ENCODE results near the gene LZTS3.
"Not testable (repeated sequence)": the region's sequence is repeated elsewhere in the genome, so short reads cannot be mapped to it uniquely, and the experiment has no call there.

The LZTS3 gene

DNA sequence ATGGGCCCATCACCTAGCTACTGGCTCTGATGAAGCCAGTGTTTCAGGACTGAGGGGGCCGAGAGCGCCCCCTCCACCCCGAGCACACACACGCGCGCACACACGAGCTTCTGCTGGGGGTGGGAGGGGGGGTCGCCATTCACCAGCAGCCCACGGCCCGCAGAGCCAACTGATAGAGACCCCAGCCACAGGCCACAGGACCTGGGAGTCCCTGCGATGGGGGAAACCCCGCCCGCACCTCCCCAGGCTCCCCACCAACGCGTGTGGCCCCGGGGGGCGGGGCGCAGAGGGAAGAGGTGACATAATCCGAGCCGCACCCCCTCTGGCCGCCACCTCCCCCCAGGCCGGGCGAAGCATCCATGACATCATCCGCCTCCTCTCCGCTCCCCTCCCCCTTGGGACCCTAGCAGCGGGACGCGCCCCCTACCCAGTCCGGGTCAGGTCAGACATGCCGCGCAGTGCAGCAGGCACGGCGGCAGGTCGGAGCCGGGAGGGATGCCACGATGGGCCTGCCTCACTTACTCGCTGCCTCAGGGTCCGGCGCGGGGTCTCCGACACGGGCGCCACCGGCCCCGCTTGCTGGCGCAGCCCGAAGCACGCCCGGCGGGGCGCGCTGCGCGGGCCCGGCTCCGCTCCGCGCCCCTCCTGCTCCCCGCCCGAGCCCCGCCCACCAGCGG, at the start of gene LZTS3:
Gene LZTS3, minus strand, starts transcription at position 617 of the 677 bp plus-strand sequence. CDS start 6,386 bp downstream, outside the sequence.
- DNase-seq (ENCODE audit: low read depth in 3 of 3), result peak; percentile 48 to 74 (median 50)

DNA sequence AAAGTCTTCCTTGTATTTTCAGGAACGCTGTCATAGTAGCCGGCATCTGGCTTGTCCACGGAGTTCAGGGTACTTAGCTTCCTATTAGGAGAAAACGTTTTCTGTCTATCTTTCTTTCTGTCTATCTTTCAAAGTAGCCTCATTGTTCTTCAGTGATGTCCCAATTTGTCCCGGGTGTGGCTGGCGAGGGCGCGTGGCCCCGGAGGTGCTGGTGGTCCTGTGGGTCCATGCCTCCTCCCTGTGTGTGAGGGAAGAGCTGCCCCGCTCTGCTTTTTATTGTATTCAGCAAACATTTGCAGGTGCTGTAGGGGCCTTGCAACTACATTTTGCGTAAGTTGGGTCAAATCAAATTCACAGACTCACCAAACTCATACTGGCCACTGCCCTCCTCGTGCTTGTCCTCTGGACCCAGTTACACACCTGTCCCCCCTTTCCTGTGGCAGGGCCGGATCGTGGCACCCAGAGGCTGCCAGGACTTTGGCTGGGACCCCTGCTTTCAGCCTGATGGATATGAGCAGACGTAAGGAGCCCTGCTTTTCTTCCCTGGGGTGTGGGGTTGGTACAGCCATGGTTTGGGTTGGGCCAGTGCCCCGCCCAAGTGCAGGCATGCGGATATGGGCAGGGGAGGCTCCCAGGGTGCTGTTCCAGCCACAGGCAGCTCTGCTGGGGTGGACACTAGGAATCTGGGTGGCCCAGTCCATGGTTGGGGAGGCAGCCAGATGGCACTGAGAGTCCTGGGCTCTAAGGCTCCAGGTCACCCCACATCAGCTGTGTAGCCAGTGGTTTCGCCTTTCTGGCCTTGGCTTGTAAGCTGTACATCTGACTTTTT, 48.3 kb upstream of the LZTS3 start:
- no peak for DNase-seq (ENCODE audit: low read depth in 3 of 3)

DNA sequence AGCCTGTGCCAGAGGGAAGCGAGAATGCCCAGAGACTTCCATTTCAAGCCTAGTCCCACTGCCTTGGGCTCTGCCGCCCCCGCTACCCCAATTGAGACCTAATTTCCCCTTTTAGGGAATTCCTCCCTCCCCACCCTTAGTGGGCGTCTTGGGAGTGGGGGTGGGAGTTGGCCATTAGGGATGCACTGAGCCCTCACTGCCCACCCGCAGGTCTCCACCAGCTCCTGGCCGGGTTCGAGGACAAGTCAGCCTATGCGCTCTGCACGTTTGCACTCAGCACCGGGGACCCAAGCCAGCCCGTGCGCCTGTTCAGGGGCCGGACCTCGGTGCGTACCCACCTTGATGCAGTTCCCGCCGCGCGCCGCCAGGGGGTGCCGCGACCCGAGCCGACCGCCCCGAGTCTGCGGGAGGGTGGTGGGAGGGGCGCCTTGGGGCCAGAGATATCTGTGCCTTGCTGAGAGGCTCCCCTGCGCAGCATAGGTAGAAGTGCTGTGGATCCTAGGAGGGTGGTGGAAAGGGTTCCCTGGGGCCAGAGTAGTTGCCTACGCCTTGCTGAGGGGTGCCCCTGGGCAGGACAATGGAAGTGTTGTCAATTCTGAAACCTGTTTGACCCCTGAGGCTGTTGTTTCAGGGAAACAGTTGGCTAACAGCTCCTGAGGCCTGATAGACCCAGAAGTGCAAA, 45.1 kb upstream of the LZTS3 start:
- DNase-seq (ENCODE audit: low read depth in 3 of 3), result peak; percentile 55 to 75 (median 60)

DNA sequence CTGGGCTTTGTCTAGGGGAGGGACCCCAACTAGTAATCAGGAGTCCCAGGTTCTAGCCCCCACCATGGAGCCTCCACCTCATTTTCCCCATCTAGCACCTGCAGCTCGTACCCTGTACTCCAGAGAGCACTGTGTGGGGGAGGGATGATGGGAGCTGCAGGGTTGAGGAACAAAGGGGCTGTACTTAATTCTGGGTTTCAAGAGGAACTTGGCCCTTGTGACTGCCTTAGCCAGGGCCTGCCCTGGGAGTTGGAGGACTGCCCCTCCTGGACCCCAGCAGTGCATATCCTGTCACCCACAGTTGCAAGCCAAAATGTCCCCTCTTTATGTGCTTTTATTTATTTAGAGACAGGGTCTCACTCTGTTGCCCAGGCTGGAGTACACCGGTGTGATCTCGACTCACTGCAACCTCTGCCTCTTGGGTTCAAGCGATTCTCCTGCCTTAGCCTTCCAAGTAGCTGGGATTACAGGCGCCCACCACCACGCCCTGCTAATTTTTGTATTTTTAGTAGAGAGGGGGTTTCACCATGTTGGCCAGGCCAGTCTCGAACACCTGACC, 42.1 kb upstream of the LZTS3 start:
- not testable (repeated sequence) for DNase-seq (ENCODE audit: low read depth in 3 of 3)

DNA sequence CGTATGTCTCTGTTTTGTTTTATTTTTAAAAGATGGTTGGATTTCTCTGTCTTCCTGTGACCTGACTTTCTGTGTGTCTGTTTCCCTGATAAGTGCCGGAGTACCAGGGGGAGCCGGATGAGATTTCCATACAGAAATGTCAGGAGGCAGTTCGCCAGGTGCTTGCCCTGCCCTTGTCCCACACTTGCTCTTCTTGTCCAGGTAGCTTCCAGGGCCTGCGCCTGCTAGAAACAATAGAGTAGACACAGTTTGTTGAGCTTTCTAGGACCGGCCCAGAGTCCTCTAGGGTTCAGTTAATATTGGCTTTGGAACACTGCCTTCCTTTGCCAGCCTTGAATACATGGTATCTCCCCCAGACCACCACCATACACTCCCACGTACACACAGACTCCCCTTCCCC, 39.9 kb upstream of the LZTS3 start:
- DNase-seq (ENCODE audit: low read depth in 3 of 3), result no peak

DNA sequence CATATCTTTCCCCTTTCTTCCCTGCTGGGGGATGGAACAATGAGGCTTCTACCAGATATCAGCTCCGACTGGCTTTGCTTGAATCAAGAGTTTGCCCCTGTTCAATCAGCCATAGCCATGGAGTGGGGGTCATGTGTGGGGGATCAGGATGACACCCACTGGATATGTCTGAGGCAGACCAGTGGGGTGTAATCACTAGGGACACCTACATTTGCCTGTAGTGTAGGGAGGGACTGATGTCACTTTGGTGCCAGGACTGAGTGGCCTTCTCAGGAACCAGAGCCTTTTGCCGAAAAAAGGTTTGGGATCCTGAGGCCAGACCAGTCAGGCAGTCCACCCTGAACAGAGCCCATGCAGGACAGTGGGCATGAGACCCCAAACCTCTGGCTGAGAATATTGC, 37.0 kb upstream of the LZTS3 start:
- no peak for DNase-seq (ENCODE audit: low read depth in 3 of 3)

DNA sequence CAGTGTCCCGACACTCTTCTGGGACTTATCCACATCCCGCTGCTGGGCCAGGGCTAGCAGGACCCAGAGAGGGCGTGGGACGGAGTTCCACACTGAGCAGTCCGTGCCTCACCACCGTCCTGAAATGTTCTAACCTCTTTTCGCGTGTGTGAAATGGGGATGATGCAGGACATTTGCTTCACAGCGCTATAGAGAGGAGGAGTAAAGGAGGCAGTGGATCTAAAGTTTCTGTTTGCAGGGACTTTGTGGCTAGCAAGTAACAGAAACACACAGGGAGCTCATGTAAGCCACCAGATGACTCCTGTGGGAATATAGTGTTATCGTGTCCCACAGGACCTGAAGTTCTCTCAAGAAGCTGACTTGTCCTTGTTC, 36.6 kb upstream of the LZTS3 start:
- no peak for DNase-seq (ENCODE audit: low read depth in 3 of 3)

DNA sequence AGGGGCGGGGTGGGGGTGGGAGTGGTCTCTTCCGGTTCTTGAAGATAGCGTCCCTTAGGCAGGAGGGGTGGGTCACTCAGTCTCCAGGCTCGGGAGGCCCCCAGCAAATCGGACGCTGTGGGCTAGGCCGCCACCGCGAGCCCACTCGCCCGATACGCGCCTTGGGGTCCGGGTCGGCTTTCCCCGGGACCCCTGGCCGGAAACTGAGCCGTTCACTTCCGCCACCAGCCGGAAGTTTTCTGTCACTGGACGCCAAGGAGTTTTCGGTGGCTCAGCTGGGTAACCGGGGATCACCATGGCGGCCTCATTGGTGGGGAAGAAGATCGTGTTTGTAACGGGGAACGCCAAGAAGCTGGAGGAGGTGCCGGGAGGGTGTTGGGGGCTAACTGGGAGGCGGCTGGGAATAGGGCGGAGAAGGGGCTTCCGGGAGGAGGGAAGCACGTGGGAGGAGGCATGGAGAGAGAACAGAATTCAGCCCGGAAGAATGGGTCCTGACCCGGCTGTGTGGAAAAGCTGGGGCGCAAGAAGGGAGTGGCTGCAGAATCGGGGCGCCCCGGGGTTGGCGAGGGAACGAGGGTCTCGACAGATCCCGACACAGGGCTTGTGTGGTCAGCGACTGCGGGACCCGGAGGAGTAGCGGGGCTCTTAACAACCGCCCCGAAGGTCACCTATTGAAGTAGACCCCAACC, 36.1 kb upstream of the LZTS3 start, which contains the start of gene ITPA:
Gene ITPA, plus strand, starts transcription at position 242 of the 689 bp plus-strand sequence. Its CDS starts 54 bp downstream, at position 296.
- peak; percentile 39 to 63 (median 46) for DNase-seq (ENCODE audit: low read depth in 3 of 3)

DNA sequence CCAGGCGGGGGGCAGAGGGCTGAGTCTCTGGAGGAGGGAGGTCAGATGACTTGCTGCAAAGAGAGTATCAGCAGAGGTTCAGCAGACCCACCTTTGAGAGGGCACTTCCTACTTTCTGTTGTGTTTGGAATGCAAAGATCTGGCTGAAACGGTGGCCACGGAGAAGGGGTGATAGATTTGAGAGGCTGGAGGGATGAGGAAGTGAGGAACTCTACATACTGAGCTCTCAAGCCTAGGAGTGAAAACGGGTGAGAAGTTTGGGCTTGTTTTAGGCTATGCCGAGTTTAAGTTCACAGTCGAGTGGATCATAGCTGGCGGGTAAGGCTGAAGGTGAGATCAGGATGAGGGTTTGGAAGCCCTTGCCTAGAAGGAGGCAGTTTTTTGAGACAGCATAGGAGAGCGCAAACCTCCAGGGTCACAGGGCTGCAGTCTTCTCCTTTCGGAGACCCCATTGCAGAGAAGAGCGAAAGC, 35.5 kb upstream of the LZTS3 start:
- DNase-seq (ENCODE audit: low read depth in 3 of 3), result no peak

DNA sequence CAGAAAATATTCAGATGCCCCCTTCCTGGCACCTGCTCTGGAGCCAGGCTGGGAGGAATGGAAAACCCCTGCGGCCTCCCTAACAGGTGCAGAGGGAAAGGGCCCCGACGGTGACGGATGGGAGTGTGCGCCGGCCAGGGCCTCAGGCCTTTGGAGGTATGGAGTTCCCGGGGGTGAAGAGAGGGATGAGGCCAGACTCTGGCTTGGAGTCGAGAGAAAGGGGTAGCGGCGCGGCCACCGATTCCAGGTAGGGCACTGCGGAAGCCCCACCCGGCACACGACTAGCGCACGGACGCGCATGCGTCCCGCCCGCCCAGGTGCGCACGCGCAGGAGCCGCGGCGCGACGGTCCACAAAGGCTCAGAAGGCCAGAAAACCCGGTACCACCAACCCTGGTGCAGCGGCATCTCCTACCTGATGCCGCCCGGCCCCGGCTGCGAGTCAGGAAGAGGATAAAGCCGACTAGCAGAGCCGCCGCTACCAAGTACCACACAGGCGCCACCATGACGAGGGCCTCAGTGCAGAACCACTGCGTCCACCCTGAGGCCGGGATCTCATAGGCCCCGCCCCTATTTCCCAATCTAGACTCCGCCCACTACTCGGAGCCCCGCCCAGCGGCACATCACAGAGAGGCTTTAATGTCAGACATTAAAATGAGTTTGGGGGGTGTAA, 30.9 kb upstream of the LZTS3 start, which contains the start of gene DDRGK1:
Gene DDRGK1, minus strand, starts transcription at position 559 of the 671 bp plus-strand sequence. Its CDS starts 55 bp downstream, at position 504.
- peak; percentile 82 to 91 (median 88) for DNase-seq (ENCODE audit: low read depth in 3 of 3)

DNA sequence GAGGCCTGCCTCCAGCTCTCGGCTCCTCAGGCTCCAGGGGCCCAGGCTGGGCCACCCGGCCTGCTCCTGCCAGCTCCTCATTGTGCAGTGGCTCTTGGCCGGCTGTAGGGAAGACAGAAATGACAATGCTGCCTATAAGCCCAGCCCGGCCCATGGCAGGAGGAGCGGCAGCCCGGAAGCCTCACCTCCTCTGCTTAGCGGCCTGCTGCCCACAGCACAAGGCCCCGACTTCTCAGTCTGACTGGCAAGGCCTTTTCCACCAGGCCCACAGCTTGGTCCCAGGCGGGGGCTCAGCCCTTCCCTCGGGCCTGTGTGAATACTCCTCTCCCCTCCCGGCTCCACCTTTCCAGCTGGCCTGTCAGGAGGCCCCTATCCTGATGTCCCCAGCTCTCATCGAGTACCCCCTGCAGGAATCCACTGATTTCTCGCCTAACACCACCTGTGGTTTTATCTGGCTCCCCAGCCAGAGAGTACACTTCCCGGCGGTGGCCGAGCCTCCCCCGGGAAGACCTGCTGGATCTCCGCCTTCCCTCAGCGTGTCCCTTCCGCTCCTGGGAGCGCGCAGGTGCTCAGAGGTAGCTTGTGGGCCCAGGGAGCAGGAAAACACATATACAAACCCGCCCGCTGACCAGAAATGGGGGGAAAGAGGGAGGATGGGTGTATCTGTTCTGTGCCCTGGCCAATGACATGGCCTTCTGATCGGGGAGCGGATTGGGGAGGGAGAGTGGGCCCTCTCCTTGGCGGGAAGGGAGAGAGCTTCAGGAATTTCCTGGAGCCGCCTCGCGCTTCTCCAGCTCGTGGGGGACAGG, 30.2 kb upstream of the LZTS3 start:
- DNase-seq (ENCODE audit: low read depth in 3 of 3), result no peak

DNA sequence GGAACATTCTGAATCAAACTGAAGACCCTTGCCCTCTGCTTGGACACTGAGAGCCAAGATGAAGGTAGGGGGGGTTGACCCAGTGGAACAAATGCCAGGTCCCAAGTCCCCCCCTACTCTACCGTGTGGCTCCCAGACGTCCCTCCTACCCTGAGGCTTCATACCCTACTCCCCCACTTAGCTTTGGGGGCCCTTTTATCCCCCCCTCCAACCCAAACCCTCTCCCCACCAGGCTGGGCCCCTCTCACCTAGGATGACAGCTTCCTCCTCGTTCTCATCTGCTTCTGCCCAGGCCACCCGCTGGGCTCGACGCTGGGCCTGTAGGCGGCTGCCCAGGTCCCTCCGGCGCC, 29.6 kb upstream of the LZTS3 start:
- no peak for DNase-seq (ENCODE audit: low read depth in 3 of 3)

DNA sequence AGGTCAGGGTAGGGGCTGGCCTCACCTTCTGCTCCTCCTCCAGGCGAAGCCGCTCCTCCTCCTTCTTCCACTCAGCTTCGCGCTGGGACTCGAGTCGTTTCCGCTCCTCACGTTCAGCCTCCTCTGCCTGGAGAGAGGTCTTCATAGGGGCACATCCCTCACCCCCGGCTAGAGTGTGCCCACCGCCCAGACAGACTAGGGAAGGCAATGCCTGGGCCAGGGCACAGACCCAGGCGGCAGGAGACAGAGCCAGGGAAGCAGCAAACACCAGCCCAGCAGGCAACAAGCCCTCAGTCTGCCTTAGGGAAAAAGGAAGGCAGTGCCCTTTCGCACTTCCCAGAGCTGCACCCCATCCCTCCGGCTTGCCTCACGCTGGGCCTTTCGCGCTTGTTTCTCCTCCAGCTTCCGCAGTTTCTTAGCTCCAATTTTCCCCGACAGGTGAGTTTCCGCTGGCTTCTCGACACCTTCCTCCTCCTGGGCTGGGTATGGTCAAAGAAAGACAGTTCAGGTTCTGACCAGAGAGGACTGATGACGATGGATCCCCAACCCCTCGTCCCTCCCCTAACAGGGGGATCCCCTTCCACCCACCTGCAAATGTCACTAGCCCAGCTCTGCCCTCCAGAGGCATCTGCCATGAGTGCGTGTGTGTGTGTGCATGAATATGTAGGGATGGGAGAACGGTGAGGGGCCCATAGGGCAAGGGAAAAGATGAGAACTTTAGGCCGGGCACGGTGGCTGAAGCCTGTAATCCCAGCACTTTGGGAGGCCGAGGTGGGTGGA, 26.8 kb upstream of the LZTS3 start:
- DNase-seq (ENCODE audit: low read depth in 3 of 3), result no peak

DNA sequence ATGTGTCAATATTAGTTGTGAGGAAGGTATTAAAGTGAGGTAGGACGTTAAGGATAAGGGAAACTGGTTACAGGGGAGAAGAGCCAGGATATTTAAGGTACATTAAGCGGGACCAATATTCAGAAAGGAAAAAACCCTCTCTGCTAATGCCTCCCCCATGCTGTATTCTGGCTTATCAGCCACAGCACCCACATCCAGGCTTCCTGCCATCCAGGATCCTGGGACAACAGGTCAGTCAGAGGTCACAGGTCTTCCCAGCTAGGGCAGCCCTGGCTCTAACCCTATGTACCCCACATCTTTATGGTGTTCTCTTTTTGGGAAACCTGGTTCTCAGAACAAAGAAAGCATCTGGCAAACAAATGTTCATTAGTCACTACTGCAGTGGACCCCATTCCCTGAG, 25.9 kb upstream of the LZTS3 start:
- DNase-seq (ENCODE audit: low read depth in 3 of 3), result no peak

DNA sequence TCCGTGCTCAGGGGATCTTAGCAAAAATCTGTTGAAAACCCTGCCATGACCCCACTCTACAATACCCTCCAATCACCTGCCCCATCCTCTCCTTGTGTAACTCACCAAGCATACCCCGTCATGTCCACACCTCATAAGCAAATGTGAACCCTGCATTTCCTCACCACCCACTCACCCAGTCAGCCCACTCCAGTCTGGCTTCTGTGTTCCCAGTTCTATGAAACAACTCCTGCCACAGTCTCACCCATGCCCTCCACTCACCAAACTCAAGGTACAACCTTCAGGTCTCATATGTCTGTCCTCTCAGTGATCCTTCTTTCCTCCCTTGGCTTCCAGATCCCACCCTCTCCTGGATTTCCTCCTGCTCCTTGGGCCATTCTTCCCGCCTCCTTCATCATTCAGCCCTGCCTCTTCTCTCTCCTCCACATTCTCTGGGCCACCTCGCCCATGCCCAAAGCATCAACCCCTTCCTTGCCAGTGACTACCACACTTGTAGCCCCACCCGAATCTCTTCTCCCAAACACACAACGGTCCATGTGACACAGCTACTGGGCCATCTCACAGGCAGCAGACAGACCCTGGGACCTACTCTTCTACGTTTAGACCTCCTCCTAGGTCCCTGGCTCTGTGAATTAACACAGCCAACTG, 22.4 kb upstream of the LZTS3 start:
- DNase-seq (ENCODE audit: low read depth in 3 of 3), result no peak

DNA sequence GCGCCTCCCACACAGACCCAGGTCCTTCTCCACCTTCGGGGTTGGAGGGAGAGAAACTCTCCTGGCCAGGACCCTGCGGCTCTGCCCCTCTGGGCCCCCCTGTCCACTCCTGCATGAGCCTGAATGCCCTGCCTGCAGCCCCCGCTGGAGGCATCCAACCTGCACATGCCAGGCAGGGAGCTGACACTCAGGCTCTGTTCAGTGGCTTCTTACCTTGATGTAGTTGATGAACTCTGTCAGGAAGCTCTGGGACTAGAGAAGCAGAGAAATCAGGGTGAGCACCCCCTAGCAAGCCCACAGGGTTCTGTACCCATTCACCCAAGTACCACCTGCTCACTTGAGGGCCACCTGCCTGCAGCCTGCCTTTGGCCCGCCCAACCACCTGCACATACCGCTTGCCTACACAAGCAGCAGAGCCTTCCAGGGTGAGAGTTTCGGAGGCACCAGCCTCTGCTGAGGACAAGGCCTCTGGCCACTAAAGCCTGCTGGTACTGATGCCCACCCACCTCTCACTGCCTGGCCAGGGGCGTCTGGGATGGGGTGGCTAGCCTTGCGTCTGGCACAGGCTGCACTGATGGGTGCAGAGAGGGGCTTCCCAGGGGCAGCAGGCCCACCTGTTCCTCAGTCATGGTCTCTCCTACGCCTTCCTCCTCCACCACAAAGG, 21.4 kb upstream of the LZTS3 start:
- DNase-seq (ENCODE audit: low read depth in 3 of 3), result no peak

DNA sequence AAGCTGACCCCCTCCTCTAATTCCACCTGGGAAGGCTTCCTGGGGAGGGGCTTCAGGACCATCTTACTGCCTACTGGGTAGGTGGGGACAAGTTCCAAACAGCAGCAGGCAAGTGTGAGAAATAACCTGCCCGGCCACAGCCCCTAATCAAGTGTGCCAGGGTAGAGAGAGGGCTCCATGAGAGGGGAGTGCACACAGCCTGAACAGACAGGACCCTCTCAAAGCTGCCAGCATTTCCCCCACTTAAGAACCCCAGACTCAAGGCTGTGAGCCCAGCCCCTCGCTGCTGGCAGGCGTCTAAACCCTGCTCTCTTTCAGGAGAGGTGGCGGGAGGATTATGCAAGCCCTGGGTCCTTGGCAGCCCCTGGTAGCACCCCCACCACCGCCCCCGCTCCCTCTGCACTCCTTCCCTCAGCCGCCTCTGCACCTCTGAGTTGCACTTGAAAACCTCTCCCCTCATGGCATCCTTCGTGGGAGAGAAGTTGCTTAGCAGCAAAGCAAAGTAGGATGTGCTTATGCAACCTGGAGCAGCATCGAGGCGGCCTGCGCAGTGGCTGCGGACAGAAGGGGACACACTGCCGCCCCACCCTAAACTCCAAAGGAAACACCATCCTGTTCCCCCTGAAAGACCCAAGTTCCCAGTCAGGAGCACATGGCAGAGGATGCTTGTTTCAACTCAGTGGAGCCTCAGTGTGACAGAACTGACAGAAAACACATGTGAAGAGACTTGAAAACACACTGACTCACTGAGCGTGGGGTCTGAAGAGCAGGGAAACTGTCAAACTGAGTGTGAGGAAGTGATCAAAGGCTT, 20.7 kb upstream of the LZTS3 start:
- DNase-seq (ENCODE audit: low read depth in 3 of 3), result no peak
